IPS DF 4.7 (cell line): ENCODE measurements around the gene AP1G2.

Experiments used
- DNase-seq: peaks from one replicate; pipeline ENCODE4 v3.0.0-alpha.2; 2013; ENCODE audit warnings: low spot score; ENCODE audit errors: extremely low read depth

Gene AP1G2

GRCh38 chr14:23520899-23521533, 46.6 kb downstream of the AP1G2 start:
- DNase-seq, result no peak

DNA sequence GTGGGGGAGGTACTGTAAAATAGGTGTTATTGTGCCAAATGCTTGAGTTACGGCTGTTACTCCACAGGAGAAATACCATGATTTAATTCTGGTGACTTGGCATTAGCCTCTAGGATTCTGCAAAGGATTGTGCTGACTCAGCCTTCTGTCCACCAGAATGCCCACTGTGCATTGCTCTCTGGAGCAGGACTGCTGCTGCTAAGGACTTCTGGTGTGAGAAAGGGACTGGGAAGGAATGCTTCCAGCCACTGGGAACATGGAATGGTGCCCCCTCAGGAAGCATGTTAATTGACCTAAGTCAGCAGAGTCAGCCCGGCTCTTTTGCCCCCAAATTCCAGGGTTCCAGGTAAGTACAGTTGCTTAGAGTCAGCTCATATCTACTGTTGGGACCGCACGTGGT, 48.9 kb downstream of the AP1G2 start:
- DNase-seq, result no peak

- no peak for DNase-seq
Observed at GRCh38 chr14:23517650-23518326, 49.8 kb downstream of the AP1G2 start.

- DNase-seq, result no peak
Observed at GRCh38 chr14:23514644-23514957, 53.0 kb downstream of the AP1G2 start.

- DNase-seq, result no peak
Observed at GRCh38 chr14:23513818-23514643, 53.6 kb downstream of the AP1G2 start.

- no peak for DNase-seq
Observed at GRCh38 chr14:23513005-23513817, 54.4 kb downstream of the AP1G2 start.

- no peak for DNase-seq
Observed at GRCh38 chr14:23512156-23512555, 55.4 kb downstream of the AP1G2 start.
